Measurements from ENCODE around the gene TMEM163.

GRCh38 chr2:134648586-134648985 is 70.2 kb downstream of the TMEM163 start:
- TF ChIP-seq TARDBP (IDR thresholded peaks at IDR 0.05) (no peak), ELF4 (IDR thresholded peaks at IDR 0.05) (no peak), HDGF (IDR thresholded peaks at IDR 0.05; ENCODE audit: borderline replicate concordance) (no peak), FOXK2 (IDR thresholded peaks at IDR 0.05) (no peak), CTBP1 (IDR thresholded peaks at IDR 0.05; ENCODE audit: borderline replicate concordance) (no peak)
- TF ChIP-seq, protein P1, sequence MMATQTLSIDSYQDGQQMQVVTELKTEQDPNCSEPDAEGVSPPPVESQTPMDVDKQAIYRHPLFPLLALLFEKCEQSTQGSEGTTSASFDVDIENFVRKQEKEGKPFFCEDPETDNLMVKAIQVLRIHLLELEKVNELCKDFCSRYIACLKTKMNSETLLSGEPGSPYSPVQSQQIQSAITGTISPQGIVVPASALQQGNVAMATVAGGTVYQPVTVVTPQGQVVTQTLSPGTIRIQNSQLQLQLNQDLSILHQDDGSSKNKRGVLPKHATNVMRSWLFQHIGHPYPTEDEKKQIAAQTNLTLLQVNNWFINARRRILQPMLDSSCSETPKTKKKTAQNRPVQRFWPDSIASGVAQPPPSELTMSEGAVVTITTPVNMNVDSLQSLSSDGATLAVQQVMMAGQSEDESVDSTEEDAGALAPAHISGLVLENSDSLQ (IDR thresholded peaks at IDR 0.05): no peak

Measured in HEK293T (cell line).